Mesendoderm (in vitro differentiated cells): Measurements from ENCODE around the gene FBXL17.

Experiments
- DNase-seq: peaks from one replicate; pipeline ENCODE4 v3.0.0; 2013
- H2AK5ac ChIP-seq: 2 replicates; pipeline ENCODE4 v1.6.1; 2013; ENCODE audit warnings: low read length, inconsistent platforms
- H2BK120ac ChIP-seq: 2 replicates; pipeline ENCODE4 v1.6.1; 2013; ENCODE audit warnings: low read depth, mild to moderate bottlenecking, low read length, moderate library complexity, mixed read lengths
- H2BK15ac ChIP-seq: replicated peaks from 2 replicates; pipeline ENCODE4 v1.6.1; 2013; ENCODE audit warnings: low read depth, mild to moderate bottlenecking, moderate library complexity
- H2BK5ac ChIP-seq: 2 replicates; pipeline ENCODE4 v1.6.1; 2013; ENCODE audit warnings: low read length, inconsistent platforms
- H3K18ac ChIP-seq: 2 replicates; pipeline ENCODE4 v1.6.1; 2013; ENCODE audit warnings: mild to moderate bottlenecking, low read length, mixed read lengths
- H3K23ac ChIP-seq: one replicate; pipeline ENCODE4 v1.6.1; 2013; ENCODE audit warnings: low read length
- H3K27ac ChIP-seq: 2 replicates; pipeline ENCODE4 v1.5.1; 2013; ENCODE audit warnings: low read depth, mild to moderate bottlenecking, inconsistent platforms, low read length, moderate library complexity
- H3K27me3 ChIP-seq: 2 replicates; pipeline ENCODE4 v1.6.1; 2013; ENCODE audit warnings: low read length, control low read depth, mild to moderate bottlenecking, inconsistent platforms; ENCODE audit not compliant: insufficient read depth, poor library complexity
- H3K36me3 ChIP-seq: 2 replicates; pipeline ENCODE4 v1.6.1; 2013; ENCODE audit warnings: low read length, inconsistent platforms; ENCODE audit not compliant: control insufficient read depth, insufficient read depth
- H3K4ac ChIP-seq: one replicate; pipeline ENCODE4 v1.6.1; 2013; ENCODE audit warnings: low read depth, mild to moderate bottlenecking, low read length, moderate library complexity
- H3K4me1 ChIP-seq: 2 replicates; pipeline ENCODE4 v1.6.1; 2013; ENCODE audit warnings: low read depth, low read length, inconsistent platforms; ENCODE audit not compliant: control insufficient read depth
- H3K4me2 ChIP-seq: 2 replicates; pipeline ENCODE4 v1.6.1; 2013; ENCODE audit warnings: low read length
- H3K4me3 ChIP-seq: 2 replicates; pipeline ENCODE4 v1.5.1; 2013; ENCODE audit warnings: mild to moderate bottlenecking, low read length
- H3K56ac ChIP-seq: one replicate; pipeline ENCODE4 v1.6.1; 2013; ENCODE audit warnings: low read length
- H3K79me1 ChIP-seq: 2 replicates; pipeline ENCODE4 v1.6.1; 2013; ENCODE audit warnings: low read length, inconsistent platforms
- H3K79me2 ChIP-seq: 2 replicates; pipeline ENCODE4 v1.6.1; 2013; ENCODE audit warnings: mild to moderate bottlenecking, low read length; ENCODE audit not compliant: control insufficient read depth, insufficient read depth
- H3K9ac ChIP-seq: 2 replicates; pipeline ENCODE4 v1.6.1; 2013; ENCODE audit warnings: low read length, inconsistent platforms
- H4K5ac ChIP-seq: one replicate; pipeline ENCODE4 v1.6.1; 2013; ENCODE audit warnings: low read length
- H4K8ac ChIP-seq: one replicate; pipeline ENCODE4 v1.6.1; 2013; ENCODE audit warnings: low read depth, mild to moderate bottlenecking, control low read depth, low read length, moderate library complexity
- WGBS: extraction: QIAGEN DNeasy Blood & Tissue Kit; methylation state at CpG from one replicate; pipeline ENCODE4 v1.1.7; 2013; ENCODE audit warnings: low lambda C conversion rate, missing lambda C conversion rate; ENCODE audit not compliant: insufficient coverage; ENCODE audit errors: extremely low coverage; 5-methylcytosine and 5-hydroxymethylcytosine counted together

The FBXL17 gene

DNA sequence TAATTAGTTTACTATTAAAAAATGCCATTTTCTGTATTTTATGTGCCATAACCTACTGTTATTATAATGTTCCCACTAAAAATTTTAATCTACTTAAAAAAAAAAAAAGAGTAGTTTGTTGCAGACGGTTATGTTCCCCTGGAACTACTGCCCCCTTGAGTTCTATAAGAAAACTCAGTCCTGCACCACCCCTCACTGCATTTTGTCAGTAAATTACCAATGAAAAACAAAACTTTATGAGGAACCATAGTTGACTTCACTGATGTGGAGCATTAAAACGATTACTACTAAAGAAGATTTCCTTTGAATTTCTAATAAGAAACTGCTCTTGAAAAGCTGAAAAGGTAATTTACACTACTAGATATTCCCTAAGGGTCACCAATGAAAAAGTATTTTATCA, 288.7 kb downstream of the FBXL17 start:
- Histone ChIP-seq H3K56ac (no peak overlapping the region), H4K8ac (no peak overlapping the region), H3K79me2 (no peaks in the 10 kb centered on the region), H3K4ac (no peak overlapping the region), H2BK5ac (no peak overlapping the region), H3K4me1 (no peaks in the 10 kb centered on the region), H3K27ac (no peak overlapping the region), H2BK15ac (no peak overlapping the region), H3K27me3 (no peaks in the 10 kb centered on the region), H3K23ac (no peak overlapping the region), H4K5ac (no peak overlapping the region), H3K9ac (no peak overlapping the region), H3K4me3 (no peak overlapping the region), H2BK120ac (no peak overlapping the region), H2AK5ac (no peak overlapping the region), H3K36me3 (no peaks in the 10 kb centered on the region), H3K18ac (no peak overlapping the region), H3K4me2 (no peak overlapping the region), H3K79me1 (no peaks in the 10 kb centered on the region)
- DNase-seq, result peak; percentile 51
- no CpG with 5 or more reads among the region's 2 CpGs for WGBS

DNA sequence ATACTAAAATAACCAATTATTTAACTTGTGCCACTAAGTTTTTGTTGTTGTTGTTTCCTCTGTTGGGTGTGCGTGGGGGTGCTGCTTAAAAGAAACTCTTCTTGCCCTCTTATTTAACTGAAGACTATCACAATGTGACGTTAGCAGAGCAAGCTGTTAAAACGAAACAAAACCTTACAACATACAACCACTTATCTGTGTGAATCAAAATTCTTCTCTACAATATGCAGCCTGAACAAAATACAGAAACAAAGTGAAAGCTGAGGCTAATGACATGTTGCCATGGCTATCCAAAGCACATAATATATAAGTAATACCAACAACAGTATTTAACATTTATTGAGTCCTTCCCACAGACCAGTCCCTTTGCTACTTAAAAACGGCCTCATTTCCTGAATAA, 291.0 kb downstream of the FBXL17 start:
- Histone ChIP-seq H3K4me1 (peaks cover 2% of the 10 kb centered on the region), H2AK5ac (no peak overlapping the region), H3K27me3 (no peaks in the 10 kb centered on the region), H3K18ac (peak overlapping the region; percentile 75), H3K4me3 (no peak overlapping the region), H3K79me2 (no peaks in the 10 kb centered on the region), H3K36me3 (no peaks in the 10 kb centered on the region), H2BK120ac (no peak overlapping the region), H3K4me2 (no peak overlapping the region), H3K23ac (no peak overlapping the region), H3K4ac (no peak overlapping the region), H2BK15ac (no peak overlapping the region), H4K8ac (no peak overlapping the region), H4K5ac (no peak overlapping the region), H3K56ac (no peak overlapping the region), H3K9ac (no peak overlapping the region), H3K27ac (no peak overlapping the region), H2BK5ac (no peak overlapping the region), H3K79me1 (no peaks in the 10 kb centered on the region)
- DNase-seq, result no peak
- no CpG with 5 or more reads among the region's 4 CpGs for WGBS

DNA sequence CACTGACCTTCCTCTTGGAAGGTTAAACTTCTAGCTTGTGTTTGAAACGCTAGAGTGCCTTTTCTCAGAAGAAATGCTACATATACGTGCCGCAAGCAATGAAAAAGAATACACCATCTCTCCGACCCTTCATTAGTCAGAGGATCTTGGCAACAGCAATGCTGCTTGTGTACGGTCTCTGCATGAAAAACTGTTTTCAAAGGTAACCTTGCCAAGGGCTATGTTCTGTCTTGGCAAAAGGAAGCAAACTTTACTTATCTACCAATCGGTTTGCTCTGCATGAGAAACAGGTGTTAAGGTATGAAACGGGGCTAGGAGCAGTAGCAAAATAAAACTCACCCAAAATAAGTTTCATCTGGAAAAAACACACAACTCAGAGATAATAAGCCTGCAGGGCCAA, 297.8 kb downstream of the FBXL17 start:
- Histone ChIP-seq H3K4ac (peak overlapping the region; percentile 68), H3K18ac (no peak overlapping the region)
- WGBS, result no CpG with 5 or more reads among the region's 7 CpGs

DNA sequence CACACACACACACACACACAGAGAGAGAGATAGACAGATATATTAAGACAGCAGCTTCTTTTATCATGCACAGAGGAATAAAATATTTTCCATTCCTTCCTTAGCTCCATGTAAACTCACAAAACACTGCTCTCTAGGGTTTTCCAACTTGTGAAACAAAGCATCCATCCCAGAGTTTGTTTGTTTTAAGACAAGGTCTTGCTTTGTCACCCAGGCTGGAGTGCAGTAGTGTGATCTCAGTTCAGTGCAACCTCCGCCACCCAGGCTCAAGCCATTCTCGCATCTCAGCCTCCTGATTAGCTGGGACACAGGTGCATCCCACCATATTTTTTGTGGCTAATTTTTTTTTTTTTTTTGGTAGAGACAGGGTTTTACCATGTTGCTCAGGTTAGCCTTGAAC, 298.7 kb downstream of the FBXL17 start:
- no peak overlapping the region for H2AK5ac ChIP-seq
- no peak overlapping the region for H3K4ac ChIP-seq
- peaks cover 6% of the 10 kb centered on the region for H3K4me1 ChIP-seq
- no peaks in the 10 kb centered on the region for H3K79me1 ChIP-seq
- no peak overlapping the region for H2BK120ac ChIP-seq
- no peak overlapping the region for H3K9ac ChIP-seq
- H4K5ac ChIP-seq, result no peak overlapping the region
- no peak overlapping the region for H2BK5ac ChIP-seq
- no peak for DNase-seq
- H3K36me3 ChIP-seq, result no peaks in the 10 kb centered on the region
- H4K8ac ChIP-seq, result no peak overlapping the region
- no peaks in the 10 kb centered on the region for H3K79me2 ChIP-seq
- no peak overlapping the region for H3K56ac ChIP-seq
- WGBS, result no CpG with 5 or more reads among the region's 2 CpGs
- no peak overlapping the region for H3K23ac ChIP-seq
- no peak overlapping the region for H2BK15ac ChIP-seq
- H3K4me2 ChIP-seq, result no peak overlapping the region
- no peak overlapping the region for H3K18ac ChIP-seq
- no peak overlapping the region for H3K4me3 ChIP-seq
- H3K27ac ChIP-seq, result no peak overlapping the region
- no peaks in the 10 kb centered on the region for H3K27me3 ChIP-seq

More for the DNA sequence above, 297.8 kb downstream of the FBXL17 start:
- Histone ChIP-seq H3K9ac (no peak overlapping the region), H2BK120ac (no peak overlapping the region), H3K4me2 (no peak overlapping the region), H3K27me3 (no peaks in the 10 kb centered on the region), H2BK5ac (no peak overlapping the region), H3K79me2 (no peaks in the 10 kb centered on the region), H3K4me1 (peaks cover 2% of the 10 kb centered on the region), H4K8ac (no peak overlapping the region), H3K79me1 (no peaks in the 10 kb centered on the region), H2BK15ac (no peak overlapping the region), H3K4me3 (no peak overlapping the region), H3K36me3 (no peaks in the 10 kb centered on the region), H4K5ac (no peak overlapping the region), H2AK5ac (no peak overlapping the region), H3K27ac (no peak overlapping the region), H3K56ac (no peak overlapping the region), H3K23ac (no peak overlapping the region)
- no peak for DNase-seq

DNA sequence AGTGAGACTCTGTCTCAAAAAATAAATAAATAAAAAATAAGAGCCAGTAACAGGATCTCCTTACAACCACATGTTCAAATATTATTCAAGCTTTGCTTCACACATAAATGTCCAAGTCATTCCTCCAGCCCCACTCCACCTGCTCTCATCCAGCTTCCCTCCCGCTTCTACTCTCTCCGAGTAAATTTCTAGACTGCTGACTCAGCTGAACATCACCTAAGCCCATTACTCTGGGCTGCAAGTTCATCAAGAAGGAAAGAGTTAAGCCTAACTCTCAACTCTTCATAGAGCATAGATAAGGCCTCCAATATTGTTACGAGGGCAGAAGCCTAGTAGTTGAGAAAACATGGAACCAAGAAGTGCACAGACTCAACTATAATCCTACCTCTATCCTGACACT, 300.2 kb downstream of the FBXL17 start:
- no peaks in the 10 kb centered on the region for H3K79me1 ChIP-seq
- peaks cover 6% of the 10 kb centered on the region for H3K4me1 ChIP-seq
- H3K79me2 ChIP-seq, result no peaks in the 10 kb centered on the region
- H3K27me3 ChIP-seq, result no peaks in the 10 kb centered on the region
- no peaks in the 10 kb centered on the region for H3K36me3 ChIP-seq
- H3K18ac ChIP-seq, result peak overlapping the region; percentile 93
- peak overlapping the region; percentile 82 for H2BK5ac ChIP-seq
- H2AK5ac ChIP-seq, result peak overlapping the region; percentile 3
- peak overlapping the region; percentile 85 for H2BK15ac ChIP-seq
- H3K4ac ChIP-seq, result peak overlapping the region; percentile 91
- no peak overlapping the region for H4K5ac ChIP-seq
- H3K23ac ChIP-seq, result no peak overlapping the region
- H2BK120ac ChIP-seq, result peak overlapping the region; percentile 89
- H3K27ac ChIP-seq, result peak overlapping the region; percentile 77
- no CpG with 5 or more reads among the region's 3 CpGs for WGBS
- H3K56ac ChIP-seq, result no peak overlapping the region
- no peak overlapping the region for H3K4me2 ChIP-seq
- peak overlapping the region; percentile 56 for H4K8ac ChIP-seq
- no peak overlapping the region for H3K9ac ChIP-seq
- H3K4me3 ChIP-seq, result no peak overlapping the region
- DNase-seq, result no peak

DNA sequence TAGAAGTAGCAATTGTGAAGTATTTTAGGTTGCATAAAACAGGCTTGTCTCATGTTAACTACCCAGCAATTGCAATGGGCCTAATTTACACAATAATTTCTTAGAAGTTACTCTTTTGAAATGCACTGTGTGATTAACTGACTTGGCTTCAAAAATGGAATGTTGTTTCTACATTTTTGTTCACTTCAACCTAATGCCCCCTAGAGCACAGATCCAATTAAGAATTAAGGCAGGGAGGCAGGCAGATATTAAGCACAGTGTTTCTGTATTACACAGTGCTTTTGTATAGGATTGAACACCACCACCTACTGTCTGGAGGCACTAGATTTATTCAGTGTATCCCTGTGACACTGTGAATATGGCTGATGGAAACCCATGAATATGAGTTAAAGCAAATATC, 302.1 kb downstream of the FBXL17 start:
- peak overlapping the region; percentile 81 for H3K4ac ChIP-seq
- no peak overlapping the region for H3K23ac ChIP-seq
- peak overlapping the region; percentile 73 for H2BK120ac ChIP-seq
- H3K79me2 ChIP-seq, result no peaks in the 10 kb centered on the region
- no peak overlapping the region for H3K4me2 ChIP-seq
- H3K4me3 ChIP-seq, result no peak overlapping the region
- no peak overlapping the region for H3K18ac ChIP-seq
- no peak overlapping the region for H2BK15ac ChIP-seq
- H2AK5ac ChIP-seq, result peak overlapping the region; percentile 33
- no peak overlapping the region for H4K8ac ChIP-seq
- H3K27me3 ChIP-seq, result no peaks in the 10 kb centered on the region
- peaks cover 6% of the 10 kb centered on the region for H3K4me1 ChIP-seq
- H2BK5ac ChIP-seq, result peak overlapping the region; percentile 95
- no peaks in the 10 kb centered on the region for H3K79me1 ChIP-seq
- no peak for DNase-seq
- peak overlapping the region; percentile 79 for H3K56ac ChIP-seq
- H4K5ac ChIP-seq, result no peak overlapping the region
- H3K9ac ChIP-seq, result peak overlapping the region; percentile 7
- H3K27ac ChIP-seq, result peak overlapping the region; percentile 25
- H3K36me3 ChIP-seq, result no peaks in the 10 kb centered on the region
